ENCODE measurements around the gene MOB2.

The MOB2 gene

DNA sequence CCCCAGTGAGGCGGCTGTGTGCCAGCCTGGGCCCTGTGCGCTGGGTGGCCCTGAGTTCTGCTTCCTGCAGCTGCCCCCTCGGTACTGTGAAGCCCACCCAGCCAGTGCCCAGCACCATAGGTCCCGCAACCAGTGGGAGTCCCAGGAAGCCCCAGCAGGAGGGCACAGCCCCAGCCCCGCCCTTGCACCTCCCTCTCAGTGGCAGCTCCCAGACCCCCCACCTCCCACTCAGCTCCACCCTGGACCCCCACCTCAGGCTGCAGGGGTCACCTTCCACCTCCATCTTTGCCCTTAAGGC is 30.9 kb downstream of the MOB2 start:
- DNase-seq = no peak

- DNase-seq = no peak
Measured at GRCh38 chr11:1455032-1455762, 31.4 kb downstream of the MOB2 start.

- no peak for DNase-seq
Measured at GRCh38 chr11:1454576-1454975, 32.0 kb downstream of the MOB2 start.

DNA sequence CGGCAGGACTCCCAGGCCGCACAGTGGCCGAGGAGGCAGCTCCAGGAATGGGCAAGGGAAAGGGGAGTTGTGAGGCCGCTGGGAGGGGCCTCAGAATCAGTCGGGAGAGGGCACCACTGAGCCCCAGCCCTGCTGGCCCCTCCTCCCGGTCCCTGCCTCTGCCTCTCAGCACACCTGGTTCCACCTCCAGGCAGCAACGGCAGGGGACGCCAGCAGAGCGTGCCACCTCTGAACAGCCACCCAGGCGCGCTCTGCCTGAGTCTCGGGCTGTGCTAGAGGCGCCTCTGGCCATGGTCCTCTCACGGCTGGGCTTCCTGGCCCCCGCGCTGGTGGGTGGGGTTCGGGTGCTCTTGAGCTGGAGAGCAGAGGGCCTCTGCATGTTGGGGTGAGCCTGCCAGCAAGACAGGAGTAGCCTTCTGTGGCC is 33.0 kb downstream of the MOB2 start:
- DNase-seq = no peak

GRCh38 chr11:1452744-1453143 is 33.8 kb downstream of the MOB2 start:
- no peak for DNase-seq

GRCh38 chr11:1451781-1452470 is 34.7 kb downstream of the MOB2 start:
- no peak for DNase-seq

DNA sequence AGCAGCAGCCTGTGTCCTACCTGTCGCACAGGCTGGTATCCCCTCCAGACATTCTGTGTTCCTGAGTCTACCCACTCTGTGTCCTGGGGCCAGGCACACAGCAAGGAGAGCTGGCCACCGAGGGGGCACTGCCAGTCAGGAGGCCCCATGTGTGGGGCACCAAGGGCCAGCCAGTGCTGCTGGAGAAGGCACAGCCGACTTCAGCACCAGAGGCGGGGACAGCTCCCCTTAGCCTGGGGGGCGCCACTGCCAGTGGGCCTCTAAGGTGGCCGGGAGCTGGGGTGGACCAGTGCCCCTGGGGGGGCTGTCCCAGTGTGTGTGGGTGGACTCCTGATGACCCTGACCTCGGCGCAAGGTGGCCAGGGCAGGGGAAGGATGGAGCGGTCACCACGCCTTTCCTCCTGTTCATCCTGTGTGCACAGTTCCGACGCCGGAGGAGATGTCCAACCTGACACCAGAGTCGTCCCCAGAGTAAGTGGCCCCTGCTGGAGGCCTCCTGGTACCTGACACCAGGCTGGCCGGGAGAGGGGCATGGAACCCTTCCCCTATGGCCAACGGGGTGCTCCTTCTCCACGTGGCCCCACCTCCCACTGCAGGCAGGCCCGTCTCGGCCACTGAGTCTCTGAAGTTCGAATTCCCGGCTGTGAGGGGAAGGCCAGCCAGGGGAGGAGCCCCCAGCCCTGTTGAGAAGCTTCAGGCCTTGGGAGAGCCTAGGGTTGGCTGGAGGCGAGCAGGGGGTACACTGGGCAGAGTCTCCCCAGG is 35.4 kb downstream of the MOB2 start:
- DNase-seq = no peak

DNA sequence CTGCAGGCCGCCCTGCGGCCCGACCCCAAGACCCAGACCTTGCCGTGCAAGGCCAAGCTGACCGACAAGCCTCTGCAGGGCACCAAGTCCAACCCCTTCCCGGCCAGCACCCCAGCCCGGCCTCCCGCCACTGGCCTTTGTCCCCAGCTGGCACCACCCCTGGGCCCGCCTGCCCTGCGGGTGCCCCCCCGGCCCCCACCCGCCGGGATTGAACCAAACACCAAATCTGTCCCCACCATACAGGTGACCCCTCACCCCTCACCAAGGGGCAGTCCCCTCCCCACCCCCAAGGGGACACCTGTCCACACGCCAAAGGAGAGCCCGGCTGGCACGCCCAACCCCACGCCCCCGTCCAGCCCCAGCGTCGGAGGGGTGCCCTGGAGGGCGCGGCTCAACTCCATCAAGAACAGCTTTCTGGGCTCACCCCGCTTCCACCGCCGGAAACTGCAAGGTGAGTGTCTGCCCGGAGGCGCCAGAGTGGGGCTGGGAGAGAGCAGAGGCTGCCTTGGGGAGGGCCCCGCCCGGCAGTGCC is 36.2 kb downstream of the MOB2 start:
- no peak for DNase-seq

GRCh38 chr11:1449490-1450243 is 36.9 kb downstream of the MOB2 start:
- DNase-seq = no peak

DNA sequence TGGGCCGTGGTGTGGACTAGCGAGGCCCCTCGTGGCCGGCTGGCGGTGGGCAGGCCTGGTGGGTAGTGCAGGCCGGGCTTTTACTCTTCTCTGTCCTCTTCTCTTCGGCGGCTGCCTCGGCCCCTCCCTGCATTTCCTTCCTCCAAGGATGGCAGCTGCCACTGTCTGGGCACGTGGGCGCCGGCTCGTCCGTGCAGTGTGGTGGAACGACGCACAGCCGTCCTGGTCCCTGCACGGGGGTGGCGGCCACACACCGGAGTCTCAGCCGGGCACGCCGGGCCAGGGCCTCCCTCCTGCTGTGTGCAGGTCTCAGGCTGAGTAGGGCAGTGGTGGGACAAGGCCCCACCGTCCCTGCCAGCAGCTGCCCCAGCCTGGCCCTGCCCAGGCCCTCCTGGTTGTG is 37.7 kb downstream of the MOB2 start:
- DNase-seq = no peak

- DNase-seq = no peak
Measured at GRCh38 chr11:1447845-1448825, 38.4 kb downstream of the MOB2 start.

DNA sequence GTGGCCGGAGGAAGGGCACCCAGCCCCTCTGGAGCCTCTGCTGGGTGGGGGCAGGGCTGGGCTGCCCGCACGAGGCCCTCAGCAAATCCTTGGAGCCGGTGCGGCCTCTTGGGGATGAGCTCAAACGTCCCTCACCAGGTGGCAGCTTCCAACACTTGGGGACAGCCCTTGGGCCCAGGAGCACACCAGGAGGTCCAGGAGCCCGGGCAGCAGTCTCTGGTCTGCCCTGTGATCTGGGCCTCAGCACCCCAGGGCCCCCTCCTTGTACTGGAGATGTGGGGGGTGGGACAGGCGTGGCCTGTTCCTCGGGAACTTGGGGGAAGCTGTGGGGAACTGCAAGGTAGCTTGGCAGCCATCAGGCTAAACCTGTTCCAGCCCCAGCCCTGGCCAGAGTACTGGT is 40.0 kb downstream of the MOB2 start:
- no peak for DNase-seq

DNA sequence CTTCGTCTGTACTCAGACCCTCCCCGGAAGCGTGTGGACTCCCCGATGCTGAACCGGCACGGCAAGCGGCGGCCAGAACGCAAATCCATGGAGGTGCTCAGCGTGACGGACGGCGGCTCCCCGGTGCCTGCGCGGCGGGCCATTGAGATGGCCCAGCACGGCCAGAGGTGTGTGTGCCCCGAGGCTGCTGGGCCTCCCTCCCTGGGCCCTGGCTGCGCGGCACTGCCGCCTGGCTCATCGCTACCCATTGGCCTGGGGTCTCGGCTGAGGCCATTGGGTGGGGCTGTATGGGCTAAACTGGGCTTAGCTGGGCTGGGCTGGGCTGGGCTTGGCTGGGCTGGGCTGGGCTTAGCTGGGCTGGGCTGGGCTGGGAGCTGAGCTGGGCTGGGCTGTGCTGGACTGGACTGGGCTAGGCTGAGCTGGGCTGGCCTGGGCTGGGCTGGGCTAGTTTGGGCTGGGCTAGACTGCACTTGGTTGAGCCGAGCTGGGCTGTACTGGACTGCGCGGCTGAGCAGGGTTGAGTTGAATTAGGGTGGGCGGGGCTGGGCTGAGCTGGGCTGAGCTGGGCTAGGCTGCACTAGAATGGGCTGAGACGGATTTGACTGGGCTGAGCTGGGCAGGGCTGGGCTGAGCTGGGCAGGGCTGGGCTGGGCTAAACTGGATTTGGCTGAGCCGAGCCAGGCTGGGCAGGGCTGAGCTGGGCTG is 40.7 kb downstream of the MOB2 start:
- DNase-seq = no peak

GRCh38 chr11:1444823-1445422 is 41.7 kb downstream of the MOB2 start:
- no peak for DNase-seq

DNA sequence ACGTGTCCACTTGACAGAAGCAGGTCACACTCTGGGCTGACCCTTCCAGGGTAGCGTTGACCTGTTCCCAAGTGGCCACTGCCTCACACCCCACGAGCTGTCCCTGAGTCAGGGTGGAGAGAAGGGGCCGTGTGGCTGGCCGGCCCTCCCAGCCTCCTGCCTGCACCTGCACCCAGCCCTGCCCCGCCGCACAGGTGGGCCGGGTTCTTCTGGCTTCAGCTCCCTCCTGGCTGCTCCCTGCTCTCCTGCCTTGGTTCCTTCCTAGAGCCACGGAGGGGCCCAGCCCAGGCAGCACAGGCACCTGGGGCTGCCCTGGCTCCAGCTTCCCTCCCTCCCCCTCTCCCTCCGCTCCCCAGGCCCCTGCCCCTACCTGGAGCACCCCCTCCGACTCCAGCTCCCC is 42.3 kb downstream of the MOB2 start:
- no peak for DNase-seq

DNA sequence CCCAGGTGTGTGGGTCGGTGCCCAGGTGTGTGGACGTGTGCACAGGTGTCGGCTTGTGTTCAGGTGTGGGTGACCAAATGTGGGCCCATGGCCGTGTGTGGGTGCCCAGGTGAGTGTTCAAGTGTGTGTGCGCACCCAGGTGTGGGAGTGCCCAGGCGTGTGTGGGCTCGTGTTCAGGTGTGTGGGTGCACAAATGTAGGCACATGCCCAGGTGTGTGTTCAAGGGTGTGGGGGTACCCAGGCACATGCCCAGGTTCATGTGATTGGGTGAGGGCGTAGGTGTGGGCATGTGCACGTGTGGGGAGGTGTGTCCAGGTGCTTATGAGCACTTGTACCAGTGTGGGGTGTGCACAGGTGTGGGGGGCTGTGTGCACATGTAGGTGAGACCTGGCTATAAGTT is 42.8 kb downstream of the MOB2 start:
- DNase-seq = no peak

GRCh38 chr11:1442807-1443366 is 43.7 kb downstream of the MOB2 start:
- no peak for DNase-seq

- no peak for DNase-seq
Measured at GRCh38 chr11:1442163-1442562, 44.4 kb downstream of the MOB2 start.

GRCh38 chr11:1440496-1440895 is 46.1 kb downstream of the MOB2 start:
- DNase-seq = no peak

DNA sequence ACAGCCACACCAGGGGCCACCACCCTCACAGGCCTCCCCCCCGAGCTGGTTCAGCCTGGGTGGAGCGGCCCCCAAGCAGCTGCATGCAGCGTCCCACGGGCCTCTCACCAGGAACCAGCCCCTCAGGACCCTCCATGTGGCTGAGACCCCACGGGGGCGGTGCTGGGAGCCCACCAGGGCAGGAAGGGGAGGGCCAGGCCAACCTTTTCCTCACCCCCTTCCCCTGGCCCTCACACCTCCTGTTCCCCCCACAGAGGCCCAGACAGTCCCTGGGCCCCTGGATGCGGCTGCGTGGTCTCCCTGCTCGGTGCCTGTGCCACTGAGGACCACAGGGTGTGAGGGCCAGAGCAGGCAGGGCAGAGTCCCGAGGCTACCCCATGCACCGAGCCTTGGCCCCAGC is 46.5 kb downstream of the MOB2 start:
- no peak for DNase-seq
